ENCODE results near the gene CNTROB. TPM values are rescaled to one million over a fixed set of nuclear protein-coding genes. Genes with fewer than 3 reads are reported as not detected.

Gene CNTROB
- total RNA-seq, 1 experiment from 2014 or later, result 30.1 TPM

GRCh38 chr17:7989781-7990655 is 58.0 kb downstream of the CNTROB start:
- TF ChIP-seq CTCF (conservative IDR thresholded peaks at IDR 0.05), result peak; percentile 99
- no peak overlapping the region for H4K91ac ChIP-seq (ENCODE audit: insufficient read length, low read depth, low read length)
- no peak overlapping the region for H3K9ac ChIP-seq (ENCODE audit: extremely low read depth, insufficient read length, low read length)
- peak; percentile 96 for DNase-seq
- H3K4me3 Mint-ChIP-seq, result peak overlapping the region; percentile 54 to 71
- H2BK20ac ChIP-seq (ENCODE audit: low read depth, low read length, poor library complexity, severe bottlenecking), result no peak overlapping the region
- no peak overlapping the region for H3K27ac ChIP-seq (ENCODE audit: insufficient read length, low read depth, low read length)
- no peak overlapping the region for H4K8ac ChIP-seq (replicated peaks; ENCODE audit: insufficient read length, low read depth, low read length)
- peak overlapping the region; percentile 58; the same call in 1 of the 2 replicates for H3K14ac ChIP-seq (ENCODE audit: insufficient read depth, low read length)
- H3K4me1 ChIP-seq (ENCODE audit: insufficient read depth, low read length), result no peaks in the 10 kb centered on the region
- H2BK12ac ChIP-seq (ENCODE audit: insufficient read length, low read depth, low read length), result no peak overlapping the region
- no peak overlapping the region for H3K56ac ChIP-seq (ENCODE audit: insufficient read length, low read depth, low read length)
- no peaks in the 10 kb centered on the region for H3K27me3 ChIP-seq (ENCODE audit: insufficient read depth, low read length)
- peak overlapping the region; percentile 28 for H3K18ac ChIP-seq (ENCODE audit: insufficient read length, low read depth, low read length)
- no peak overlapping the region for H2AK5ac ChIP-seq (ENCODE audit: insufficient read length, low read length)
- H3K4me2 ChIP-seq (ENCODE audit: insufficient read depth, insufficient read length, low read length), result peak overlapping the region; percentile 22
- H3K27ac Mint-ChIP-seq, result no peak overlapping the region
- peaks cover 4 to 8% of the 10 kb centered on the region in 2 experiments; a peak in 4 of 5 replicates for H3K9me3 Mint-ChIP-seq
- WGBS (ENCODE audit: extremely low coverage, insufficient read length, low lambda C conversion rate), result no CpG with 5 or more reads among the region's 59 CpGs
- H3K23ac ChIP-seq (ENCODE audit: insufficient read length, low read depth, low read length), result no peak overlapping the region
- H4K5ac ChIP-seq (ENCODE audit: insufficient read length, low read depth, low read length), result no peak overlapping the region
- no peak overlapping the region for H3K4ac ChIP-seq (ENCODE audit: low read depth, low read length)
- H3K9me3 ChIP-seq (ENCODE audit: control insufficient read depth, low read depth, low read length), result no peaks in the 10 kb centered on the region
- H2AFZ ChIP-seq (ENCODE audit: low read length), result no peak overlapping the region
- peaks cover 5% of the 10 kb centered on the region for H3K23me2 ChIP-seq (ENCODE audit: insufficient read length, low read depth, low read length, poor library complexity, severe bottlenecking)
- no peak overlapping the region for H2BK15ac ChIP-seq (ENCODE audit: low read depth, low read length)
- H3T11ph ChIP-seq (ENCODE audit: low read length), result no peak overlapping the region
- H3K79me2 ChIP-seq (ENCODE audit: insufficient read depth, low read length), result no peaks in the 10 kb centered on the region
- H3K27me3 Mint-ChIP-seq (ENCODE audit: low read depth), result peaks cover 41% of the 10 kb centered on the region
- peaks cover 7 to 11% of the 10 kb centered on the region in 2 experiments for H3K4me1 Mint-ChIP-seq
- H2BK5ac ChIP-seq (ENCODE audit: insufficient read length, low read length), result no peak overlapping the region
- H3K36me3 Mint-ChIP-seq (ENCODE audit: insufficient read depth in 1 of 3, low read depth in 3 of 3), result no peaks in the 10 kb centered on the region; a peak in 1 of 7 replicates
- no peaks in the 10 kb centered on the region for H4K20me1 ChIP-seq (ENCODE audit: control insufficient read depth, insufficient read depth, insufficient read length)
- no peaks in the 10 kb centered on the region for H3K79me1 ChIP-seq (ENCODE audit: insufficient read depth, low read depth, low read length, poor library complexity, severe bottlenecking)
- H2BK120ac ChIP-seq (ENCODE audit: low read depth, low read length, poor library complexity, severe bottlenecking), result no peak overlapping the region

Measured in H9 (cell line).